SKM-1 (cell line): ENCODE measurements around the gene CTXN3.

Source experiments
- DNase-seq: peaks from one replicate; lab custom pipeline; 2025; ENCODE audit not compliant: unreplicated experiment; lab: John Stamatoyannopoulos, UW

Gene CTXN3

DNA sequence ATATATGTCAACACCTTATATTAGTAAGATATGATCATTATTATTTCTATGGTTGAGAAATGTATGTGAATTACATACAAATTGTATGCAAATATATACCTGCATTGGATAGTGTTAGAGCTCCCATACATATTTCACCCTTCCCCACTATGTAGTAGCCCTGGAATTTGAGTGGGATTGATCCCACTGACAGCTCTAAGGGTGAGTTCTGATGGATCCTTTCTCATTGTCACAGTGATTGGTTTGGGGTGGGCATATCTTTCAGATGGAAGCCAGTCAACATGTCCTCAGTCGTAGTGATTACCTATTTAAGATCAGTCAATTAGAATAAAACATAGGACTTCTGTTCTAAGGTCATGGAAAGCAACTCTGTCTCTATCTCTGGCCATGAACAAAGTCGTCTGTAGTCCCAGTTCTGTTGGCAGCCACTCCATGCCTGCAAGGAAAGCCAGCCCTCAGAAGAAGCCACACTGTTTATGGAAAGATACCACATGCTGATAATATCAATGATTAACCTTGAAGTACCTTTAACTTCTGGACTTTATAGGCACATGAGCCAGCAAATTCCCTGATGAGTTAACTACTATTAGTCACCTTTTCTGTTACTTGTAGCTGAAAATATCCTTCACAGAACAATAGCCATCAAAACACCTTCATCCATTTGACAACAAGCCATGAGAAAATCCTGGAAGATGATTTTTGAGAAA lies 49.2 kb downstream of the CTXN3 start:
- DNase-seq: no peak

DNA sequence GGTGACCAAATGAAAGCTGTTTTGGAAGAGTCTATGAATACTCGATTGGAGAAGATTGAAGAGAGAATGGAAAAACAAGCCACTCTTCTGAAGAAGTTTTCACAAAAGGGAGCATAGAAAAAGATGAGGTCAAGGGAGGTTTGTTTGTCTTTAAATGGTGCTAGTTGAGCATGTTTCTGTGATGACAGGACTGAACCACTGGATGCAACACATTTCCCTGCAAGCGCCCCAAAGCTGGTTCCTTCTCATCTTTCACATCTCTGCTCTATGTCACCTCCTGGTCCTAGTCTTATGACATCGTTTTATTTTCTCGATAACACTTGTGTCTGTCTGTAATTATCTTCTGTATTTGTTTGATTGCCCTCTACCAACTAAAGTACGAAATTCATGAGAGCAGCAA lies 50.5 kb downstream of the CTXN3 start:
- no peak for DNase-seq

DNA sequence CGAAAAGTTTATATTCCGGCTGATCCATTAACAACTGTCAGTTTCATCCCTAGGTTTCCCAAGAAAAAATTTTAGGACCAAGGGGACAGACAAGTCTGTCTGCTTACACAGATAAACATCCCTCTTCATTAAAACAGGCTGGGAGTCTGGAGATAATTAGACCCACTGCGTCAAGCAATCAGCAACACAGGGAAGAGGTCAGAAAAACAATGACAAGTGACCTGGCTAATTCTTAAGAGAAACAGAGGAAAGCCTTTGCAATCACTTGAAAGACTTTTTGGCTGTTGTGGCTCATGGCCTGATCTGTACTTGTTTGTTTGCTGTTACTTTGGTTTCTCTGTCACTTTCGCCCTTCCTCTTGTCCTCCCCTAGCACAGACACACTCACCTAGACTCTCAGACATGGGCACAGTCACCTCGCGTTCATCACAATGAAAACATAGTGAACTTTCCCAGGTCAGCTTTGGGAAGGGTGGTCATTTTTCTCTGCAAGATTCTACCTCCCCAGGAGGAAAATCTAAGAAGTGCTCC lies 51.4 kb downstream of the CTXN3 start:
- no peak for DNase-seq

DNA sequence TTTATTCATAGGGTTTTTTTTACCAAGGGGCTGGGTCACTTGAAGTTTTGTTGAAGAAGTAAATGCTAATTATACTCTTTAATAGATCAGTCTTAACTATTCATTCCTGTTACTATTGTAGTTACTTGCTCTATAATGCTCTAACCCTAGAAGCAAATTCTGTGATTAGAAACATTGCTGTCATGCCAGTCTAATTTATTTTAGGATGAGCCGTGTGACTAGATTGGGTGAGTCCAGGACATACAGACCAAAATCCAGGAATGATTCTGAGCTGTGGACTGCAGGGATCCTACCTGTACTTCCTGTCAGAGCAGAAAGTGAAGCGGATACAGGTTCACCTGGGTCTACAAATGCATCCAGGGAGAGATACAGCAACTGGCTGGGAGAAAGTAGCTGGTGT lies 53.6 kb downstream of the CTXN3 start:
- DNase-seq: no peak

DNA sequence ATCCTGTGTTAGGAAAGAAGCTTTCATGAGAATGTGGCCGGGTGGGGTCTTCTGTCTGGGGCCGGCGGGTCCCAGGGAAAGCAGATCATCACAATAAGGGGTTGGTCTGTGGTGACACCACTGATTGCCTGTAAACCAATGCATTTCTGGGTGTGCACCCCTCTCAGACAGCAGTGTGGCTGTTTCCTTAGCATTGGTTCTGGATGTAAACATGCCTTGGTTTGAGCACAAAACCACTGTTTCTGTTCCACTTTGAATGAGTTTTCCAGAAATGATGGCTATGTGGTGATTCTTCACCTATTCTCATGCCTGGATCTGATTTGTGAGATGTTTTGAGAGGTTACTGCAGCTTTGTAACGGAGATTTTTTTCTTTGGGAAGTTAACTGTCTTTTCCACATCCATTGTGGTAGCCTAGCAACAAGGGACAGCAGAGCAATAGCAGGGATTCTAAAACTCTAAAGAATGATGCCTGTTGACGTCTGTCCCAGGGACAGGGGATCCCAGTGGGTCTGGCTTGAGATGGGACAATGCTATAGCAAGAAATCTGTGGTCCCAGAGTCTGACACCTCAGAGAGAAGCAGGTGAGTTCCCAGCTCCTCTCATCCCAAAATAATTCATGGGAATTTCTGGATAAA lies 54.2 kb downstream of the CTXN3 start, which contains the start of gene CCDC192:
Gene CCDC192, plus strand, starts transcription at position 466 of the 636 bp plus-strand sequence. Its CDS starts 55 bp downstream, at position 521.
- no peak for DNase-seq

DNA sequence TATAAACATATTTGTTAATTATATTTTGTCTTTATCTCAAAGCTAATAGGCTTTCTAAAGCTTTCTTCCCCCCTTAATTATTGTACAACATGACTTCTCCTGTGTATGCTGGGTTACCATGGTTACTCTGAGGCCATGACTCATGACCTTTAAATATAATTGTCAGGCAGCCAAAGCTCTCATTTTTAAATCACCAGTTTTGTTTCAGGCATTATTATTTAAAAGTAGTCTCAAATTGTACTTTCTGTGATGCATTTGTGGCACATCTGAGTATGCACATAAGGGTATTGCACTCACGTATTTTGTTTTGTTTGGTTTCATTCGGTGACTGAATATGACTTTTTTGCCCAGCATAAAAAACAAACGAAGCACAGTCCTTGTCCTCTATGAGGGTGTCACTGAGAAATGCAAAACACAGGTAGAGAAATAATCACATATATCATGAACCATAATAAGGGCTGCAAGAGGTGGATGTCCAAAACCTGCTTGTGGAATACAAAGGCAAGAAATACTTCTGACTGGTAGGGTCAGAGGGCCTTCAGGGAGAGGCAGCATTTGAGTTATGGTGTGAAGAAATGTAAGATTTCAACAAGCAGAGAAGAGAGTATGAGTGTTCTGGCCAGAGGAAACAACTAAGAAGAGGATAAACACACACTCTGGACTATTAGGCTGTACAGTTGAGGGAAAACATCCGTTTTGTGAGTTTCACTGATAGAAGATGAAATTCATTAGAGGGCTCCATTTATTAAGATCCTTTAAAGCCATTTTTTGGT lies 56.4 kb downstream of the CTXN3 start:
- DNase-seq: peak; percentile 14

DNA sequence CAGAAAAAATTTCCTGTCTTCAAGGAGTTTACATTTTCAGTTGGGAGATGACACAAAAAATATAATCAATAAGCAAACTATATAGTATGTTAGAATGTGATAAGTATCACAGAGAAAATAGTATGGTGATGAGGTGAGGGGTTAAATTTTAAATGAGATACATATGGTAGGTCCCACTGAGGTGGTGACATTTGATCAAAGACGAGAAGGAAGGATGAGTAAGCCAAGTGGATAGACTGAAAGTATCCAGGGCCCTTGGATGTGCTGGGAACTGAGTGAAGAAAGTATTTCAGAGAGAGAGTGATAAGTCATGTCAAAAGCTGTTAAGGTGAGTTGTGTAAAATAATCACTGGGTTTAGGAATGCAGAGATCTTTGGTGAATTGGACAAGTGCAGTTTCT lies 57.8 kb downstream of the CTXN3 start:
- no peak for DNase-seq

DNA sequence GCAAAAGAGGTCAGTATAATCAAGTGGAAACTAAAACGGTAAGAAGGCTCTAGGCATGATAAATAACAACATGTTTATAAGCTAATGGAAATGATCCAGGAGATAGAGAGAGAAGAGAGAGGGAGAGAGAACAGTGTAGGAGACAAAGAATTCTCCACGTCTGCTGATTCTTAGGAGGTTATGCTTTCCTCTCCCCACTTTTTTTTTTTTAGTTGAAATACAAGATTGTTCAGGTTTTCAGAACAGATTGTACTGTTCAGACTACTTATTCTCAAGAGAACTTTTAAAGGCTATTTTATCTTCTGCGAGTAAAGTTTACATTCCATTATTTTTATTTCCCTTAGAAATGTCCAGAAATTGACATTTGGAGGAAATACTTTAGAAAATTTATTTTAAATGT lies 58.3 kb downstream of the CTXN3 start:
- DNase-seq: no peak
